Epithelial cell of prostate (primary cell): ENCODE data around the gene GPR119.
"Not testable (repeated sequence)": the region's sequence is repeated elsewhere in the genome, so short reads cannot be mapped to it uniquely, and the experiment has no call there.

Experiments used
- DNase-seq: peaks from one replicate; pipeline ENCODE4 v3.0.0-alpha.2; 2011; ENCODE audit warnings: low read depth, low spot score
- H3K27ac ChIP-seq: fragments of 450-650 bp; 2 replicates; pipeline ENCODE4 v1.5.1; 2017; ENCODE audit warnings: mild to moderate bottlenecking

The GPR119 gene

DNA sequence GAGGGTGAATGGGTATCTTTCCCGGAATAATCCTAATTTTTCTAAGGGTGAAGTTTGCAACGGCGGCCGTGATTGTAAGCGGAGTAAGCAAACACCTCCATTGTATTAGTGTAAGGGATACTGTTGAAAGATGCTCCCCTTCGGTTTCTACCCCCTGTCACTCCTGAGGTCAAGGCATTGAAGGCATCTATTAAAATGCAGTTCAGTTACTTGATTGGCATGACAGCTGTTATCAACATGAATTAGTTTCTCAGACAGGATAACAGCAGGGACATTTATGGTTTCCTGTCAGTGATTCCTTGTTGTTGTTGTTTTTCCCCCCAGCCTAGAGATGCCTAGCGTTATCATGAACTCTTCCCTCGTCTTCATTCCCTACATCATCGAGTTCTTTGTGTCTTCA, 45.2 kb downstream of the GPR119 start:
- DNase-seq = no peak
- H3K27ac ChIP-seq = no peak overlapping the region

DNA sequence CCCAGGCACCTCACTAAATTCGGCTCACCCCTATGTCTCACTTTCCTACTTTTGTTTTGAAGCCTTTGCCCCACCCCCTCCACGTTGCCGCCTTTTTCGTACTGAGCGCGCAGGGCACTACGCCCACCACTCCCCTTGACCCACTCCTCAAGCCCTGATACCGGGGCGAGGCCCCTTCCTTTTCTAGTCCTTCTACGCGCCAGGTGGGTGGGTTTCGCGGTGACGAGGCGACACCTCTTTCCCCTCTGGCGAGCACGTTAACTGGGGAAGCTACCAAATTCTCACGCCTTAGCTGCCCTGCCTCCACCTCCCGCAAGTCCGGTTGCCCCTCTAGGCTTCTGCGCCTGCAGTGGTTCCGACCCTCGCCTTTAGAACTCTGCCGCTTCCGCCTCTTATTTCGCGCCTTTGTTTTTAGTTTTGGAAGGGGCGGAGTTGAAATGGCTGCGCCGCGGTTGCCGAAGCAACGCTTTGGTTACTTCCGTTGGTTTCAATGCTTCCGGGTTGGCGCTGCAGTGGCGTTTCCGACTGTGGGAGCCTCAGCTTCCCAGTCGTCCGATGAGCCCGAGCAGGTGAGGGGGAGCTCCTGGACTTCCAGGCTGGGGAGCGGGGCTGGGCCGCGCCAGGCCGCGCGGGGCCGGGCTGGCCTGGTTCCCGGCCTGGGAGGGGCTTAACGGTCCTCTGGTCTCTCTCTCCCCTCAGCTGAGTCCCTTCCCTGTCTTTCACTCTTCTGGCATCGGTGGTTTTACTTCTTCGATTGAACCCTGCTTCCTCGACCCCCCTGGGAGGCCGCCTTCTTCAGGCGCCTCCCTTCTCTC, 45.9 kb downstream of the GPR119 start, which contains the start of gene SLC25A14:
Gene SLC25A14, plus strand, starts transcription at position 512 of the 815 bp plus-strand sequence. CDS start 360 bp downstream, outside the sequence.
- H3K27ac ChIP-seq = no peak within 1 kb of the TSS
- DNase-seq = no peak

DNA sequence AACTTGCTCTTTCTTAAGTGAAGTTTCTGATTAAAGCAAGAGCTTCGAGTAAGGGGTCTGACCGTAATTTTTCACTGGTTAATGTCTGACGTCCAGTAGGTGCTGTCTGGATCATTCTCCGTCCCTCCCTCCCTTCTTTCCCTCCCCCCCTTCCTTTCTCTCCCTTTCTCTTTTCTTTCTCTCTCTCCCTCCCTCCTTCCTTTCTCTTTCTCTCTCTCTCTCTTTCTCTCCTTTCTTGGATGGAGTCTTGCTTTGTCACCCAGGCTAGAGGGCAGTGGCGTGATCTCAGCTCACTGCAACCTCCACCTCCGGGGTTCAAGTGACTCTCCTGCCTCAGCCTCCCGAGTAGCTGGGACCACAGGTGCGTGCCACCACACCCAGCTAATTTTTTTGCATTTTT, 46.6 kb downstream of the GPR119 start:
- H3K27ac ChIP-seq = not testable (repeated sequence)

DNA sequence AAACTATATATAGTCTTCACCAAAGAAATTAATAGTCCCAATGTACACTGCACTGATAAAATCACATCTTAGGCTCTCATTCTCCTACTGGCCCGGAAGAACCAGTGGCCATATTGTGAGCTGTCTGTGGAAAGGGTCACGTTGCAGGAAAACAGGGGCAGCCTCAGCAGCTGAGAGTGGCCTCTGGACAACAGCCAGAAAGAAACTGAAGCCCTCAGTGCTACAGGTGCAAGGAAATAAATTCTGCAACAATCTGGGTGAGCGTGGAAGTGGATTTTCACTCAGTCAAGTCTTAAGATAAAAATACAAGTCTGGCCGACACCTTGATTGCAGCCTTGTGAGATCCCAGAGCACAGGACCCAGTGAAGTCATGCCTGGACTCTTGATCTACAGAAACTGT, 48.9 kb downstream of the GPR119 start:
- DNase-seq = no peak
- H3K27ac ChIP-seq = no peak overlapping the region

More for the DNA sequence above, 46.6 kb downstream of the GPR119 start:
- not testable (repeated sequence) for DNase-seq
